Astrocyte of the hippocampus (primary cell): Measurements from ENCODE around the gene CHCHD3.

Experiments
- DNase-seq: peaks from one replicate; pipeline ENCODE4 v3.0.0; 2011; ENCODE audit warnings: low read depth, low spot score

Gene CHCHD3

GRCh38 chr7:132819648-132820047 lies 262.2 kb downstream of the CHCHD3 start:
- DNase-seq, result no peak

- peak; percentile 14 for DNase-seq
Measured at GRCh38 chr7:132817949-132818348, 263.9 kb downstream of the CHCHD3 start.

GRCh38 chr7:132815696-132816311 lies 266.1 kb downstream of the CHCHD3 start:
- peak; percentile 48 for DNase-seq

DNA sequence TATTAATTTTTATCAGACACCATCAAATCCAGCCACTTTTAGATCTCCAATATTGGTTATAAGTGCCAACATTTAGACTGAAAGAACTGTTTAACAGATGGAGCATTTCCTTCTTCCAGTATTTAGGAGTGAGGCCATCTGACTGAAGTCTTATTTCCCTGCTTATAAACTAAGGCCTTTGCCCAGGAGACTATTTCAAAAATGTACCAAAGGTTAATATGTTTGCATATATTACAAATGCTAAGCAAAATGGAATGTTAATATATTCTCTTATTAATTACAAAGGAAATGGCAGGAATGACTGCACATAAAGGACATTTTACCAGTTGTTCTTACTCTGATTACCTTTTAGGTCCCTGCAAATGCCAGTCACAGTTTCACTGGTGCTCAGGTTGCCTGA lies 266.8 kb downstream of the CHCHD3 start:
- peak; percentile 16 for DNase-seq

DNA sequence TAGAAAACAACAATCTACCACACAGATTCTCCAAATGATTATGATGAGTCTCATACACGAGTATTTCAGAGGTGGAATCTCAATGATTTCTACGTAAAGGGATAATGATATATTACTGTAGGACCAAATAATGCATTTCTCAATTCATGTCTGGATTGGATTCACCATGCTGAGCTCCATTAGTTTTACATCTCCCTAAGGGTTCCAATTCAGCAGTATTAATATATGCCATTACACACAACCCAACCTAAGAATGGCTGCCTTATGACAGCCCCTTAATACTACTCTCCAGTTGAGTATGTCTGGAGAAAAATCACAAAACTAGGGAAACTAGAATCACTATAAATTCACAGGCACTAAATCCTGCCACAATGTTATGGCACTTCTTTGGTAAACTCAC lies 271.3 kb downstream of the CHCHD3 start:
- DNase-seq, result no peak

DNA sequence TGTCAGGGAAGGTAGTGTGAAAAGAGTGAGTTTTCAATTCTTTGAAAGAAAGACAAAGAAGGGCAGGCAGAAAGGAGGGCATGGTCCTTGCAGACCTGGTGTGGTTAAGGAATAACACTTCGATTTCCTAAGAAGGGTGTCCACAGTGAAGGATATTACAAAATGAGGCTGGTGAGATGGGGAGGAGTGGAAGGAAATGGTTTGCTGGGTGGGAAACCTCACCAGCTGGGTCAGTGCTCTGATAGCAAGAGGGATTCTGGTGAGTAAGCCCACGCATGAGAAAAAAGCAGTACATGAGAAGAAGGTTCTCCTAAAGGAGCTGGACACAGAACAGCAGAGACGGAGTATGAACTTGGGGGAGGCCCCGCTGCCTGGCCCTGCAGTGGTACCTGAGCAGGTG lies 275.1 kb downstream of the CHCHD3 start:
- DNase-seq, result no peak

GRCh38 chr7:132805766-132806165 lies 276.1 kb downstream of the CHCHD3 start:
- no peak for DNase-seq

- no peak for DNase-seq
Measured at GRCh38 chr7:132804849-132805485, 276.9 kb downstream of the CHCHD3 start.

- no peak for DNase-seq
Measured at GRCh38 chr7:132800522-132800921, 281.4 kb downstream of the CHCHD3 start.

DNA sequence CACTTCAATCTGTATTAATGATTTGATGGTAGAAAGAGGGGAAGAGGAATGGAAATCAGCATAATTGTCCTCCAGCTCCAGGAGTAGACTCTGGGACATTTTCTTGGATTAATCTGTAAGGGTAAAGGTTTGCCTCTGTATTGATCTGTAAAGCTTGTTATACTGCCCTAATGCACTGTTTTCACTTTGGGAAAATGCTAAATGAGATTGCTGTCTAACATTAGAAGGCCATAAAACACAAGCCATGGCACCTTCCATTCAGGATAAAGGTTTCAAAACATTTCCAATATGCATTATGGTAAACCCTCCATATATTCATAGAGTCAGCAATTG lies 282.8 kb downstream of the CHCHD3 start:
- no peak for DNase-seq

DNA sequence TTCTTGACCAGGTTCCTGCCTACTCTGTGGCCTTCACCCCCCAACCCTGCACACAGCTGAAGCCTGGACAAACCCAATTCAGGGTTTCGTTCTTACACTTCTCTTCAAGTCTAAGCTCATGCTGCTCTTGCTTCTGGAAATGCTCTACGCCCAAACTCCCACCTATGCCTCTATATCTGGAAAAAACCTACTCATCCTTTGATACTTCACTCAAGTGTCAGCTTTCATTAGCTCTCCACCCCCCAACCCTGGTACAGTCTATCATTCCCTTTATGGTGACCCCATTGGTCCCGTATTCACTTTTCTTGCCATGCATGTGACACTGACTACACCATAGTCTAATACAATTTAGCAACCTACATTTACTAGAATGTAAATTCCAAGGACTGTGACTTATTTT lies 284.7 kb downstream of the CHCHD3 start:
- no peak for DNase-seq

GRCh38 chr7:132793474-132793873 lies 288.4 kb downstream of the CHCHD3 start:
- DNase-seq, result no peak

DNA sequence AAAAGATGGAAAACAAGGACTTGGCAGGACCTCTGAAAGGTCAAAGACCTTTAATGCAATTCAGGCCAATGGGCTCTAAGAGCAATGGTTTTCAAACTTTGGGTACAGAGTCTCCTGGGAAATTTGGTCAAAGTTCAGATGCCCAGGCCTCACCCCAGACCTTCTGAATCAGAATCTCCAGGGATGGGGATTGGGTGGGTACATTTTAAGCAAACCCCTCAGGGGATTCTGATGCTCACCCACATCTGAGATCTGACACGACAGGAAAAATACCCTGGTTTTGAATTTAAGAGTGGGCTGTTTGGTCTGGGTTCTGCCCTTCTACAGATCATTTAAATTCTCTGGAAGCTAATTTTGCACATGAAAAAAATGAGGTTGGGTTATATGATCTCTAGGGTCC lies 290.9 kb downstream of the CHCHD3 start:
- no peak for DNase-seq

DNA sequence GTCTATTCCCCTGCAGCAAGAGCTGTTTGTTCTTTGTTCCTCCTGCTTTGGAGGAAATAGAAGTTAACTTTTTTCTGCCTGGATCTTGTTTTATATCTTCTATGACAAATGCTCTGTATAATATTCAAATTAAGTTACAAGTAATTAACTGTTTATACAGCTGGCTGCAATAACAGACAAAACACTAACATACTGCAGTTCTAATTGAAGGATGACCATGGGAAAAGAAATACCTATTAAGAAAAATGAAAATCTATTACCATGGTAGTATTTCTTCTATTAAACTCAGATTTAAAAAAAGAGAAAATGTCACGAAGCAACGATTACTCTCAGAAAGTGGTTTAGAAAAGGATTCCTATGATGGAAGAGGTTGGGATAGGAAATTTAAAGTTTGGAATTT lies 291.8 kb downstream of the CHCHD3 start:
- DNase-seq, result no peak

- no peak for DNase-seq
Measured at GRCh38 chr7:132789281-132789680, 292.6 kb downstream of the CHCHD3 start.

- DNase-seq, result no peak
Measured at GRCh38 chr7:132785870-132786269, 296.0 kb downstream of the CHCHD3 start.

DNA sequence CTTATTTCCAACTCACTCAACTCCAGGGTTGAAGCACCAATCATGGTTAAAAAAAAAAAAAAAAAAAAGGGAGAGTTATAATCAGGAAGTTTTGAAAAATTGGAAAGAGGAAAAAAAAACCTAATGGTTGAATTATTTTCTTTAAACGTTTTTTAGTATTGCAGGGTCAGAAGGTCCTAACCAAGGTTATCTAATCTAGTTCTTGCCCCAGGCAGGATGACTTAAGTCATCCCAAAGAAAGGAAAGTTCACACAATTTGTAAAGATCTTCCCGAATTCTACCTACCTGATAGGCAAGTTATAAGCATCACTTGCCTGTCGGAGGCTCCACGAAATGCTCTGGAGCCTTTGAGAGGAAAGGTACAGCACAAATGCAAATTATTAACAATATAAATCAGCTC lies 297.5 kb downstream of the CHCHD3 start:
- no peak for DNase-seq

DNA sequence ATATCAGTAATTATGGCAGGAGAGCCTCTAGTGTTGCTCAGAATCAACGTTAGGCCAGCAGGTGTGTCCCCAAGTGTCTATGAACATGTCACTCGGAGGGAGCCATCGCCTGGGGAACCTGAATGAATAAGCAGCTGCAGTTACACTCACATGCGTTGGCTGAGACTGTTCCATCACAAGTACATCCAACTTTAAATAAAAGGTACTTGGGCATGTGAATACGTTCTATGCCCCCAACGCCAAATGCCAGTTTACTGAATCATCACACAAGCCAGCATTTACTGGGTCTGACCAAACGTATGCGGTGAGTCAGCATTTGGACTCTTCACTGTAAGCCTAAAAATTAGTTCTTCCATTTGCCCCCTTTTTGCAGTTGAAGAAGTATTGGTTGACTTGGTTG lies 298.1 kb downstream of the CHCHD3 start:
- peak; percentile 93 for DNase-seq

- DNase-seq, result peak; percentile 89
Measured at GRCh38 chr7:132782777-132783640, 298.9 kb downstream of the CHCHD3 start.

DNA sequence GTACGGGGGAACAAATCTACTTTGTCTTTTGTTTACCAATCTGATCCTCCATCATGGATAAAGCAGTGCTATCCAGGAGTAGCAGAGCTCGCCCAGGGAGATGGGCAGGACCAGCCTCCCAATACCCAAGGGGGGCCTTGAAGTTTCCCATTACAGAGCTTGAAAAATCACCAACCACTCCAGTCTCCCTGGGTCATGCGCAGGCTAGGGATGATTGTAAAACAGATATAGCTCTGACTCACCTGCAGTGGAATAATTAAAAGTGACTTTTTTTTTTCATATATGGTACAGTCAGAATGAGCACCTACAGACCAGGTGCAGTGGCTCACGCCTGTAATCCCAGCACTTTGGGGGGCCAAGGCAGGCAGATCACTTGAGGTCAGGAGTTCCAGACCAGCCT lies 301.1 kb downstream of the CHCHD3 start:
- no peak for DNase-seq

GRCh38 chr7:132779164-132779563 lies 302.7 kb downstream of the CHCHD3 start:
- DNase-seq, result no peak

- no peak for DNase-seq
Measured at GRCh38 chr7:132778761-132779160, 303.1 kb downstream of the CHCHD3 start.

GRCh38 chr7:132777956-132778355 lies 303.9 kb downstream of the CHCHD3 start:
- no peak for DNase-seq
